Fibroblast of villous mesenchyme (primary cell): Measurements from ENCODE around the gene POMC. TPM values are rescaled to one million over a fixed set of nuclear protein-coding genes. Genes with fewer than 3 reads are reported as not detected.
A peak's percentile ranks its signal among the peaks of the same experiment; 100 is the strongest.

Source experiments
- DNase-seq: peaks from one replicate; pipeline ENCODE4 v3.0.0-alpha.2; 2010; ENCODE audit warnings: low read depth
- H3K4me3 ChIP-seq: 2 replicates; pipeline ENCODE4 v1.5.1; 2011; ENCODE audit warnings: low read depth, mild to moderate bottlenecking, low read length
- total RNA-seq: library from RNA; depleted of rRNA; stranded (reverse); fragments of >200 nt; gene quantifications from 2 replicates; pipeline ENCODE4 v1.2.3, GENCODE V29; 2012
- TF ChIP-seq, protein P1 (sequence below): IDR thresholded peaks from 2 replicates; pipeline ENCODE4 v1.5.1; 2012; ENCODE audit warnings: low read depth, mild to moderate bottlenecking, low read length; ENCODE audit not compliant: insufficient read depth

The POMC gene
- total RNA-seq, 1 donor: not detected

DNA sequence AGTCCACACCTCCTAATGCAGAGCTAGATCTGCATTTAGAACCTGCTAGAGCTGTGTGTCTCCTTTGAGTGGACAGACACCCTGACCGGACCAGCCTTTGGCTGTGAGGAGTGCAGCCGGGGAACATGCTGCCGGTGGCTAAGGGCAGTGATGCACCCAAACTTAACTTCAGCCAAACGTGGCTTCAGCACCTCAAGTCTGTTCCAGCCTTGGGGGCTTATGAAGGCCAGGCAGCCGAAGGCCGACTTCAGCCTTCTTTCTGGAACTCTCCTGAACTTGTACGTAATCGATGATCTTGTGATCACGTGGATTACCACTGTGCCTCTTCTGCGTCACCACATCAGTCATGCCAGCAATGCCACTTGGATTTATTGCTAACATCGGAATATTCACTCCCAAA is 49.1 kb downstream of the POMC start:
- H3K4me3 ChIP-seq: no peak overlapping the region
- TF ChIP-seq, protein P1, sequence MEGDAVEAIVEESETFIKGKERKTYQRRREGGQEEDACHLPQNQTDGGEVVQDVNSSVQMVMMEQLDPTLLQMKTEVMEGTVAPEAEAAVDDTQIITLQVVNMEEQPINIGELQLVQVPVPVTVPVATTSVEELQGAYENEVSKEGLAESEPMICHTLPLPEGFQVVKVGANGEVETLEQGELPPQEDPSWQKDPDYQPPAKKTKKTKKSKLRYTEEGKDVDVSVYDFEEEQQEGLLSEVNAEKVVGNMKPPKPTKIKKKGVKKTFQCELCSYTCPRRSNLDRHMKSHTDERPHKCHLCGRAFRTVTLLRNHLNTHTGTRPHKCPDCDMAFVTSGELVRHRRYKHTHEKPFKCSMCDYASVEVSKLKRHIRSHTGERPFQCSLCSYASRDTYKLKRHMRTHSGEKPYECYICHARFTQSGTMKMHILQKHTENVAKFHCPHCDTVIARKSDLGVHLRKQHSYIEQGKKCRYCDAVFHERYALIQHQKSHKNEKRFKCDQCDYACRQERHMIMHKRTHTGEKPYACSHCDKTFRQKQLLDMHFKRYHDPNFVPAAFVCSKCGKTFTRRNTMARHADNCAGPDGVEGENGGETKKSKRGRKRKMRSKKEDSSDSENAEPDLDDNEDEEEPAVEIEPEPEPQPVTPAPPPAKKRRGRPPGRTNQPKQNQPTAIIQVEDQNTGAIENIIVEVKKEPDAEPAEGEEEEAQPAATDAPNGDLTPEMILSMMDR: no peak
- no peak for DNase-seq

DNA sequence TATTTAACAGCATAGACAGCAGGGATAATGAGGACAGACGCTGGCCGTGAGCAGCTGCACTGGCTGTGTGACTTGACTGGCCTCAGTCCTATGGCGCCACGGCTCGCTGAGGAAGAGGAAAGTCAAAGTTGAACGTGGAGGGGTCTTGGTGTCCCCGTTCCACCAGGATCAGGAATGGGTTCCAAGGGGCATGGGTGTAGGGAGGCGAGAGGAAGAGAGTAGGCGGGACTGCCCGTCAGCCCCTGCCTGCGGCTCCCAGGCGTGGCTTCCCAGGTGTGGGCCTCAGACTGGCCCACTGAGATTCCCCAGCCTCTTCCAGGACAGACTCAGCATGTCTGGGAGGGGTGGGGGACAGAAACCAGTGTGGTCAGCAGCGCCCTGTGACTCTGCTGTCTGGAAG is 51.4 kb downstream of the POMC start:
- DNase-seq: no peak
- no peak overlapping the region for H3K4me3 ChIP-seq
- TF ChIP-seq, protein P1: no peak

DNA sequence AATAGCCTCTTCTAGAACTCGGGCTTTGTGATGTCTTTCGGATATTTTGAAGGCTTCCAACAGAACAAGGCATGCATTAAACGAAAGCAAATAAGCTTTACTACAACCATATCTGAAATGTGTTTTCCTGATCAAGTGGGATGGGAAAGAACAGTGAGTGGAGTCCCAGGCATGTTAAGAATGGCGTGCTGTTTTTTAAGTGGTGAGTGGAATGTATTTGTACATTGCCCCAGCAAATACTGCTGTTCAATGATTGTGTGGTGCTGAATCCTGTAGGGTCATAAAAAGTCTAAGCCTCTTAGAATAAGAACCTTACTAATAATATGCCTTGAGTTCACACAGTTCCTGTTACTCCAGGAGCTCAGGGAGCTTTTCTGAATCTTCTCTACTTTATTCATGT is 52.5 kb downstream of the POMC start:
- no peak overlapping the region for H3K4me3 ChIP-seq
- DNase-seq: peak; percentile 33
- TF ChIP-seq, protein P1: no peak

DNA sequence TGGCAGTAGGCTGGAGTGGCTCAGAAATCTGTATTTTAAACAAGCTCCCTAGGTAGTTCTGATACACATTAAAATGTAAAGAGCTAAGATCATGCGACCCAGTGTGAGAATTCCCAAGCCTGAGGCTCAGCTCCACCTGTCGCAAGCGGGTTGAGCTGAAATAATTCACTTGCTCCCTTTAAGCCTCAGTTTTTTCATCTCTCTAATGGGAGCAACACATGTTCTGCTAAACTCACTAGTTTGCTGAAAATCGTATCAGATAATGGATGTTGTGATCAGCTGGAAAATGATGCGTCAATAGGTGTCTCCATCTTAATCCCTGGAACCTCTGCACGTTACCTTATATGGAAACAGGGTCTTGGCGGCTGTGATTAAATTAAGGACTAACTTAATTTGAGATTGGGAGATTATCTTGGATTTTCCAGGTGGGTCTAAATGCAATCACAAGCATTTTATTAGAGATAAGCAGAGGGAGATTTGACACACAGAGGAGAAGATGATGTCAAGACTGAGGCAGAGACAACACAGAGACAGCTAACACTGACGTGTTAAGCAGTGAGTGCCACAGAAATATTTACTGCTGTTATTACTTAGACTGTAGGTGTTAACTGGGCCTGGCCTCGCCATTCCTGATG is 53.0 kb downstream of the POMC start:
- H3K4me3 ChIP-seq: no peak overlapping the region
- no peak for DNase-seq
- TF ChIP-seq, protein P1: no peak

DNA sequence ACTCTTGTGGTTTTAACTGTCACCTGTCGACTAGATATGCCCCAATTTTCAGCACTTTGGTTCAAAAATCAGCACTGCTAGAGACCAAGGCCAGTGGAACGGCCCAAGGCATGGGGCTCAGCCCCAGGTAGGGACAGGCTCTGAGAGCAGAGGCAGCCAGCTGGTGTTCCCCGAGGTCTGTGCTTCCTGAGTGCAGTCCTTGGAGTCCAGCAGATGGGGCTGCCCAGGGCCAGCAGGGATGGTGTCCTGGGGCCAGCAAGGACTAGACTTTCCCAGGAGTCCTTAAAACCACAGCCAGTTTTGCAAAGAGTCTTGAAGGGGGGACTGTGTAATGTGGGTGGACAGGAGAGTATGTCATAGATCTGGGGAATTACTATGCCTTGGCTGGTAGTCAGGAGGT is 56.3 kb downstream of the POMC start:
- no peak for DNase-seq
- TF ChIP-seq, protein P1: no peak
- H3K4me3 ChIP-seq: no peak overlapping the region

Other genes with a start within 250 kb of the POMC start
- 39.0 and 43.2 TPM in 2 replicates for gene ADCY3, start 248.3 kb downstream of the POMC start, total RNA-seq
- gene DNAJC27, start 196.6 kb downstream of the POMC start, total RNA-seq: 5.2 TPM in 2 replicates
- gene EFR3B, start 126.5 kb downstream of the POMC start, total RNA-seq: under 0.01 TPM in 2 replicates
- 11.7 and 14.2 TPM in 2 replicates for gene DNMT3A, start 173.3 kb upstream of the POMC start, total RNA-seq